GM06990 (cell line): ENCODE data around the gene MKX.

Source experiments
- DNase-seq: peaks from one replicate; pipeline ENCODE4 v3.0.0-alpha.2; 2011; ENCODE audit not compliant: insufficient read length; ENCODE audit errors: extremely low read depth
- H3K27me3 ChIP-seq: replicated peaks from 2 replicates; pipeline ENCODE4 v1.6.0; 2011; ENCODE audit warnings: low read length; ENCODE audit not compliant: control insufficient read depth, insufficient read depth
- H3K36me3 ChIP-seq: 2 replicates; pipeline ENCODE4 v1.5.1; 2011; ENCODE audit warnings: low read length; ENCODE audit not compliant: control insufficient read depth, insufficient read depth
- H3K4me3 ChIP-seq: replicated peaks from 2 replicates; pipeline ENCODE4 v1.5.1; 2011; ENCODE audit warnings: low read depth, mild to moderate bottlenecking, control low read depth, low read length
- TF ChIP-seq, protein P1 (sequence below): IDR thresholded peaks from 2 replicates; pipeline ENCODE4 v1.5.1; 2011; ENCODE audit warnings: low read length, control low read depth, mild to moderate bottlenecking, inconsistent platforms; ENCODE audit not compliant: insufficient read depth, poor library complexity, severe bottlenecking

MKX gene

DNA sequence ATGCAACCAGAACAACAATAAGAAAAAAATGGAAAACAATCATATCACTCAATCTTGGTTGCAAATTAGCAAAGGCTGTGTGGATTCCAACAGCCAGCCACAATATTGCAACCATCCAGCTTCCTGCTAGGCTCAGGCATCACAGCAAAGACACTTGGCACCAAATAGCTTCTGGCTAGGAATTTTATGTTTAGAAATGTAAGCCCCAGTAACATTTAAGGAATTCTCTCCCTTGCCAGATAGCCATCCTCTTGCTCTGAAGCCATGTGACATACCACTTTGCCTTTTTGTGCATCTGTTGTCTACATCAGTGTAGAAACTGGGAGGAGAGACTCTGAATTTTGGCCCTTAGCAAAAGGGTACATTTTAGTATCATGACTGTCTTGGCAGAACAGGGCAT is 22.2 kb downstream of the MKX start:
- Histone ChIP-seq H3K4me3 (no peak overlapping the region), H3K27me3 (no peaks in the 10 kb centered on the region; the same call in 1 of the 2 replicates), H3K36me3 (no peaks in the 10 kb centered on the region)
- DNase-seq, result no peak
- TF ChIP-seq, protein P1, sequence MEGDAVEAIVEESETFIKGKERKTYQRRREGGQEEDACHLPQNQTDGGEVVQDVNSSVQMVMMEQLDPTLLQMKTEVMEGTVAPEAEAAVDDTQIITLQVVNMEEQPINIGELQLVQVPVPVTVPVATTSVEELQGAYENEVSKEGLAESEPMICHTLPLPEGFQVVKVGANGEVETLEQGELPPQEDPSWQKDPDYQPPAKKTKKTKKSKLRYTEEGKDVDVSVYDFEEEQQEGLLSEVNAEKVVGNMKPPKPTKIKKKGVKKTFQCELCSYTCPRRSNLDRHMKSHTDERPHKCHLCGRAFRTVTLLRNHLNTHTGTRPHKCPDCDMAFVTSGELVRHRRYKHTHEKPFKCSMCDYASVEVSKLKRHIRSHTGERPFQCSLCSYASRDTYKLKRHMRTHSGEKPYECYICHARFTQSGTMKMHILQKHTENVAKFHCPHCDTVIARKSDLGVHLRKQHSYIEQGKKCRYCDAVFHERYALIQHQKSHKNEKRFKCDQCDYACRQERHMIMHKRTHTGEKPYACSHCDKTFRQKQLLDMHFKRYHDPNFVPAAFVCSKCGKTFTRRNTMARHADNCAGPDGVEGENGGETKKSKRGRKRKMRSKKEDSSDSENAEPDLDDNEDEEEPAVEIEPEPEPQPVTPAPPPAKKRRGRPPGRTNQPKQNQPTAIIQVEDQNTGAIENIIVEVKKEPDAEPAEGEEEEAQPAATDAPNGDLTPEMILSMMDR, result no peak

DNA sequence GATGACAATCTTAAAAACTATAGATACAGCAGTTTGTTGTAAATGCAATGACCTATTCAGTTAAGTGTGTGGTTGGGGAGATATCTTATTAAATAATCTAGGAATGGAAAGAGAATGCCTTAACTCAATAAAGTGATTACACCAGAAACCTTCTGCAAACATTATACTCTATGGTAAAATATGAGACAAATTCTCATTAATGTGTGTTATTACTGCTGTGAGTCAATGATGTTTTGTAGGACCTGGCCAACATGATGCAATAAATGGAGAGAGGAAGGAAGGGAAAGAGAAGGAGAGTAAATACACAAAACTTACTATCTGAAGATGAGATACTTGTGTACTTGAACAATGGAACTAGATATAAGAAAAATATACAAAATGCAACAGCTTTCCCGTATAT is 25.1 kb downstream of the MKX start:
- no peaks in the 10 kb centered on the region for H3K36me3 ChIP-seq
- no peaks in the 10 kb centered on the region; the same call in none of the 2 replicates for H3K27me3 ChIP-seq
- TF ChIP-seq, protein P1, result no peak
- no peak overlapping the region for H3K4me3 ChIP-seq
- no peak for DNase-seq

DNA sequence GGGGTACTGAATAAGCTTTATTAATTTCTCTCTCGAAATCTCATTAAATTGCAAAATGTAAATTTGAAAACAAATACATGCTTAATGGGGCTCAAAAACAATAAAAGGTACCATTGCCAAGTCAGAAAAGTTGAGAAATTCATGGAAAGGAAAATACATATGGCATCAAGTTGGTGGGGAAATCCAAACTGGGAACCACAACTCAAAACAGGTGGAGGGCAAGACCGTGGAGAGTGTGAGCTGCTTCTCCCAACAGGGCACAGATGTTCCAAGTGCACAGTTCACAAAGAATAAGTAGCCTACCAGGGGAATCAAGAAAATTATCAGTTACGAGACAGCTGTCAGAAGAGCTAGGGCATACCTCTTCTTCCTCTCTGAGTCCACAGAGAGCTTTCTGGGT is 26.6 kb downstream of the MKX start:
- no peak for DNase-seq
- H3K27me3 ChIP-seq, result no peaks in the 10 kb centered on the region; the same call in none of the 2 replicates
- no peak overlapping the region for H3K4me3 ChIP-seq
- TF ChIP-seq, protein P1, result no peak
- H3K36me3 ChIP-seq, result no peaks in the 10 kb centered on the region

DNA sequence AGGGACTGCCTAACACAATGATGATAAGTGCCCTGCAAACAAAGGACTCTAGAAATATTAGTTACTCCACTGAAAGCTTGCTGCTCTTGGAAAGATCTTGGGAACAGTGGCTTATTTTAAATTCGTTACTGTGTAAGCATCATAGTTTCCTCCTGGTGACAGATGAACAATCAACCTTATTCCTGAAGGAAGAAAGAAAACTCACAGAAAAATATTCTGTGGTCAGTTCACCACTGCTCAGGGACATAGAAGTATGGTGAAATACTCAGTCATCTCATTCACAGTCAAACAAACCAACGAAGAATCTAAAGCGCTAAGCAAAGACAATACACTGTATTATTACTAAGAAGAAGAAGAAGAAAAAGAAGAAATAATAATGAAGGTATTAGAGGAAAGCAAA is 27.8 kb downstream of the MKX start:
- Histone ChIP-seq H3K4me3 (no peak overlapping the region), H3K36me3 (no peaks in the 10 kb centered on the region), H3K27me3 (no peaks in the 10 kb centered on the region; the same call in none of the 2 replicates)
- TF ChIP-seq, protein P1, result no peak
- no peak for DNase-seq

DNA sequence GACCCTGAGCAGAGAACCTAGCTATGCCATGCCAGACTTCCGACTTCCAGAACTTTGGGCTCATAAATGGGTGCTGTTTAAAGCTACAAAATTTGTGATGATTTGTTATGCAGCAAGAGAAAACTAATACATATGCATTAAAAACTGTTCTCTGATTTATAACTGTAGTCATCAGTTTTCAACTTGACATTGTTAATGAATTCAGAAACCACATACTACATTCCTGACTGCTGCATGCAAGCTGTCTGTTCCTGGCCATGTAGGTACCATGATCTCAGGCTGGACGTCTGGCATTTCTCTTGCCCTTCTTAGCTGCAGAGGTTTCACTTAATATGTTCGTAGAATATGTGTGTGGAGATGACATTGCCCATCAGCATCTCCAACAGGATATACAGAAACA is 28.4 kb downstream of the MKX start:
- TF ChIP-seq, protein P1, result no peak
- Histone ChIP-seq H3K4me3 (no peak overlapping the region), H3K27me3 (no peaks in the 10 kb centered on the region; the same call in none of the 2 replicates), H3K36me3 (no peaks in the 10 kb centered on the region)
- no peak for DNase-seq

DNA sequence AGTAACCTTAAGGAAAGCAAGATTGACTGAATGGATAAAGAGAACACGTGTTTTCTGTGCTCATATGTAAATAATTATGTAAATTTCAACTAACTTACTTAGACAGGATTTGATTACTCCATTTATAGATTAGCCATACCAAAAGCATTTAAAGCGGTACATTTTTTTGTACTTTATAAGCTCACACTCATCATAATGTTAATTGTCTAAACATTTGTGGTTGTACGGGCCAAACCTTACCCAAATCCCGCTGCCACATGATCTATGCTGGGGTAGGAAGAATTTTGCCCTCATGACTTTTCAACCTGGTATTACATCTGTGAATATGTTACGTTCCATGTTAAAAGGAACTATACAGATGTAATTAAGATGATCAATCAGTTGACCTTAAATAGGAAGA is 29.1 kb downstream of the MKX start:
- H3K27me3 ChIP-seq, result no peaks in the 10 kb centered on the region; the same call in none of the 2 replicates
- no peak for DNase-seq
- TF ChIP-seq, protein P1, result no peak
- H3K36me3 ChIP-seq, result no peaks in the 10 kb centered on the region
- H3K4me3 ChIP-seq, result no peak overlapping the region
